ENCODE data around the gene GRPEL1.

- no peak for TF ChIP-seq CTCF (IDR thresholded peaks at IDR 0.05; ENCODE audit: low read depth, low read length)
- TF ChIP-seq EZH2phosphoT487 (IDR thresholded peaks at IDR 0.05; ENCODE audit: low read depth): no peak
These were observed 8.8 kb upstream of the GRPEL1 start for GRCh38 chr4:7076696-7077082.
